HEK293 (cell line): ENCODE measurements around the gene OR2D3.

ENCODE experiments used
- KLF7 ChIP-seq: fragments of 450-650 bp; formaldehyde crosslinking; IDR thresholded peaks from 2 replicates; pipeline ENCODE4 v1.5.1; 2016; ENCODE audit warnings: missing biosample characterization, missing genetic modification characterization, borderline replicate concordance
- ZFP41 ChIP-seq: fragments of 450-650 bp; formaldehyde crosslinking; IDR thresholded peaks from 2 replicates; pipeline ENCODE4 v1.5.1; 2016; ENCODE audit warnings: missing biosample characterization, missing genetic modification characterization, borderline replicate concordance
- ZNF155 ChIP-seq: fragments of 450-650 bp; formaldehyde crosslinking; IDR thresholded peaks from 2 replicates; pipeline ENCODE4 v1.5.1; 2016; ENCODE audit warnings: missing biosample characterization, missing genetic modification characterization
- ZNF24 ChIP-seq: fragments of 450-650 bp; formaldehyde crosslinking; IDR thresholded peaks from 2 replicates; pipeline ENCODE4 v1.5.1; 2016; ENCODE audit warnings: missing biosample characterization, missing genetic modification characterization
- ZNF391 ChIP-seq: fragments of 450-650 bp; formaldehyde crosslinking; IDR thresholded peaks from 2 replicates; pipeline ENCODE4 v1.5.1; 2016; ENCODE audit warnings: low read depth, missing biosample characterization, missing genetic modification characterization, borderline replicate concordance
- ZNF404 ChIP-seq: fragments of 450-650 bp; formaldehyde crosslinking; IDR thresholded peaks from 2 replicates; pipeline ENCODE4 v1.5.1; 2017; ENCODE audit warnings: missing biosample characterization, missing genetic modification characterization
- ZNF670 ChIP-seq: fragments of 450-650 bp; formaldehyde crosslinking; IDR thresholded peaks from 2 replicates; pipeline ENCODE4 v1.5.1; 2016; ENCODE audit warnings: missing biosample characterization, missing genetic modification characterization, low read depth
- TF ChIP-seq, protein P1 (sequence below): fragments of 450-650 bp; formaldehyde crosslinking; IDR thresholded peaks from 2 replicates; pipeline ENCODE4 v1.5.1; 2016; ENCODE audit warnings: missing biosample characterization, missing genetic modification characterization
- TF ChIP-seq, protein P2 (sequence below): fragments of 450-650 bp; formaldehyde crosslinking; IDR thresholded peaks from 2 replicates; pipeline ENCODE4 v1.5.1; 2016; ENCODE audit warnings: missing biosample characterization, missing genetic modification characterization
- TF ChIP-seq, protein P3 (sequence below): fragments of 450-650 bp; formaldehyde crosslinking; IDR thresholded peaks from 2 replicates; pipeline ENCODE4 v1.5.1; 2016; ENCODE audit warnings: missing biosample characterization, missing genetic modification characterization, low read depth
- TF ChIP-seq, protein P4 (sequence below): fragments of 450-650 bp; formaldehyde crosslinking; IDR thresholded peaks from 2 replicates; pipeline ENCODE4 v1.5.1; 2016; ENCODE audit warnings: missing biosample characterization, missing genetic modification characterization

DNA sequence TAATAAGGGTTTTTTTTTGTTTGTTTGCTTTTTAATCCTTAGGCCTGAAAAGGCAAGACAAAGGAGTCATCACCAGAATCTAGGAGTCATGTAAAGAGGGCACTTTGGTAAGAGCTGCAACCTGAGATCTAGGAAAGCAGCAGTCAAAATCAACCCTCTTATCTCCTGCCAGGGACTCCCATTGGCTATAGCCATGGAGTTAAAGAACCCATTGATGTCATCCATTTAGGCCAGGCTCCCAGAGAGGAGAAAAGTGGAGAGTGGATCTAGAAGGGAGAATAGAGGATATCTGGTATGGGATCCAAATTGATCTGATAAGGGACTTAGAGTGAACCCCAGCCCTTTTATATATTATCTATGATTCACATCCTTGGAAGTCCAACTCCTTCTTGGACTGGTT is 41.3 kb downstream of the OR2D3 start:
- TF ChIP-seq ZNF404 (tag by site-specific recombination) (no peak), KLF7 (tag by site-specific recombination) (no peak), ZFP41 (tag by site-specific recombination) (no peak), ZNF391 (no peak), ZNF24 (tag by site-specific recombination) (no peak), ZNF670 (tag by site-specific recombination) (no peak), ZNF155 (tag by site-specific recombination) (no peak)
- TF ChIP-seq, protein P1, sequence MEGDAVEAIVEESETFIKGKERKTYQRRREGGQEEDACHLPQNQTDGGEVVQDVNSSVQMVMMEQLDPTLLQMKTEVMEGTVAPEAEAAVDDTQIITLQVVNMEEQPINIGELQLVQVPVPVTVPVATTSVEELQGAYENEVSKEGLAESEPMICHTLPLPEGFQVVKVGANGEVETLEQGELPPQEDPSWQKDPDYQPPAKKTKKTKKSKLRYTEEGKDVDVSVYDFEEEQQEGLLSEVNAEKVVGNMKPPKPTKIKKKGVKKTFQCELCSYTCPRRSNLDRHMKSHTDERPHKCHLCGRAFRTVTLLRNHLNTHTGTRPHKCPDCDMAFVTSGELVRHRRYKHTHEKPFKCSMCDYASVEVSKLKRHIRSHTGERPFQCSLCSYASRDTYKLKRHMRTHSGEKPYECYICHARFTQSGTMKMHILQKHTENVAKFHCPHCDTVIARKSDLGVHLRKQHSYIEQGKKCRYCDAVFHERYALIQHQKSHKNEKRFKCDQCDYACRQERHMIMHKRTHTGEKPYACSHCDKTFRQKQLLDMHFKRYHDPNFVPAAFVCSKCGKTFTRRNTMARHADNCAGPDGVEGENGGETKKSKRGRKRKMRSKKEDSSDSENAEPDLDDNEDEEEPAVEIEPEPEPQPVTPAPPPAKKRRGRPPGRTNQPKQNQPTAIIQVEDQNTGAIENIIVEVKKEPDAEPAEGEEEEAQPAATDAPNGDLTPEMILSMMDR = no peak
- TF ChIP-seq, protein P2, sequence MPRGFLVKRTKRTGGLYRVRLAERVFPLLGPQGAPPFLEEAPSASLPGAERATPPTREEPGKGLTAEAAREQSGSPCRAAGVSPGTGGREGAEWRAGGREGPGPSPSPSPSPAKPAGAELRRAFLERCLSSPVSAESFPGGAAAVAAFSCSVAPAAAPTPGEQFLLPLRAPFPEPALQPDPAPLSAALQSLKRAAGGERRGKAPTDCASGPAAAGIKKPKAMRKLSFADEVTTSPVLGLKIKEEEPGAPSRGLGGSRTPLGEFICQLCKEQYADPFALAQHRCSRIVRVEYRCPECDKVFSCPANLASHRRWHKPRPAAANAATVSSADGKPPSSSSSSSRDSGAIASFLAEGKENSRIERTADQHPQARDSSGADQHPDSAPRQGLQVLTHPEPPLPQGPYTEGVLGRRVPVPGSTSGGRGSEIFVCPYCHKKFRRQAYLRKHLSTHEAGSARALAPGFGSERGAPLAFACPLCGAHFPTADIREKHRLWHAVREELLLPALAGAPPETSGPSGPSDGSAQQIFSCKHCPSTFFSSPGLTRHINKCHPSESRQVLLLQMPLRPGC (tag by site-specific recombination) = no peak
- TF ChIP-seq, protein P3, sequence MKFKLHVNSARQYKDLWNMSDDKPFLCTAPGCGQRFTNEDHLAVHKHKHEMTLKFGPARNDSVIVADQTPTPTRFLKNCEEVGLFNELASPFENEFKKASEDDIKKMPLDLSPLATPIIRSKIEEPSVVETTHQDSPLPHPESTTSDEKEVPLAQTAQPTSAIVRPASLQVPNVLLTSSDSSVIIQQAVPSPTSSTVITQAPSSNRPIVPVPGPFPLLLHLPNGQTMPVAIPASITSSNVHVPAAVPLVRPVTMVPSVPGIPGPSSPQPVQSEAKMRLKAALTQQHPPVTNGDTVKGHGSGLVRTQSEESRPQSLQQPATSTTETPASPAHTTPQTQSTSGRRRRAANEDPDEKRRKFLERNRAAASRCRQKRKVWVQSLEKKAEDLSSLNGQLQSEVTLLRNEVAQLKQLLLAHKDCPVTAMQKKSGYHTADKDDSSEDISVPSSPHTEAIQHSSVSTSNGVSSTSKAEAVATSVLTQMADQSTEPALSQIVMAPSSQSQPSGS (tag by site-specific recombination) = no peak
- TF ChIP-seq, protein P4, sequence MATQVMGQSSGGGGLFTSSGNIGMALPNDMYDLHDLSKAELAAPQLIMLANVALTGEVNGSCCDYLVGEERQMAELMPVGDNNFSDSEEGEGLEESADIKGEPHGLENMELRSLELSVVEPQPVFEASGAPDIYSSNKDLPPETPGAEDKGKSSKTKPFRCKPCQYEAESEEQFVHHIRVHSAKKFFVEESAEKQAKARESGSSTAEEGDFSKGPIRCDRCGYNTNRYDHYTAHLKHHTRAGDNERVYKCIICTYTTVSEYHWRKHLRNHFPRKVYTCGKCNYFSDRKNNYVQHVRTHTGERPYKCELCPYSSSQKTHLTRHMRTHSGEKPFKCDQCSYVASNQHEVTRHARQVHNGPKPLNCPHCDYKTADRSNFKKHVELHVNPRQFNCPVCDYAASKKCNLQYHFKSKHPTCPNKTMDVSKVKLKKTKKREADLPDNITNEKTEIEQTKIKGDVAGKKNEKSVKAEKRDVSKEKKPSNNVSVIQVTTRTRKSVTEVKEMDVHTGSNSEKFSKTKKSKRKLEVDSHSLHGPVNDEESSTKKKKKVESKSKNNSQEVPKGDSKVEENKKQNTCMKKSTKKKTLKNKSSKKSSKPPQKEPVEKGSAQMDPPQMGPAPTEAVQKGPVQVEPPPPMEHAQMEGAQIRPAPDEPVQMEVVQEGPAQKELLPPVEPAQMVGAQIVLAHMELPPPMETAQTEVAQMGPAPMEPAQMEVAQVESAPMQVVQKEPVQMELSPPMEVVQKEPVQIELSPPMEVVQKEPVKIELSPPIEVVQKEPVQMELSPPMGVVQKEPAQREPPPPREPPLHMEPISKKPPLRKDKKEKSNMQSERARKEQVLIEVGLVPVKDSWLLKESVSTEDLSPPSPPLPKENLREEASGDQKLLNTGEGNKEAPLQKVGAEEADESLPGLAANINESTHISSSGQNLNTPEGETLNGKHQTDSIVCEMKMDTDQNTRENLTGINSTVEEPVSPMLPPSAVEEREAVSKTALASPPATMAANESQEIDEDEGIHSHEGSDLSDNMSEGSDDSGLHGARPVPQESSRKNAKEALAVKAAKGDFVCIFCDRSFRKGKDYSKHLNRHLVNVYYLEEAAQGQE (tag by site-specific recombination) = no peak
